A549 (cell line): ENCODE results near the gene ZCCHC17.

Experiments used
- ATOH8 ChIP-seq: fragments of 250-450 bp; sonication (Bioruptor Pico); IDR thresholded peaks from 2 replicates; pipeline ENCODE4 v1.5.0; 2020; ENCODE audit warnings: low read depth, mild to moderate bottlenecking, moderate library complexity
- CHD4 ChIP-seq: fragments of 200-600 bp; sonication (generic); IDR thresholded peaks from 2 replicates; pipeline ENCODE4 v1.6.1; 2016; ENCODE audit warnings: antibody characterized with exemption, mild to moderate bottlenecking, borderline replicate concordance
- CTCF ChIP-seq: fragments of >200 bp; sonication (Bioruptor Twin); formaldehyde crosslinking; IDR thresholded peaks from 3 replicates; pipeline ENCODE4 v1.5.1; 2016
- POLR2A ChIP-seq: IDR thresholded peaks from 2 replicates; pipeline ENCODE4 v1.6.1; 2012; ENCODE audit warnings: mild to moderate bottlenecking, low read length
- RAD21 ChIP-seq, 2 experiments: fragments of >200 bp in 1 of 2; sonication (Bioruptor Twin) in 1 of 2; formaldehyde crosslinking in 1 of 2; IDR thresholded peaks in 1 of 2; conservative IDR thresholded peaks in 1 of 2; 2 replicates in 1 of 2; 3 replicates in 1 of 2; pipeline ENCODE4 v1.6.1; 2012 to 2018; ENCODE audit warnings: inconsistent platforms in 1 of 2
- RFX5 ChIP-seq: fragments of 450-650 bp; IDR thresholded peaks from 2 replicates; pipeline ENCODE4 v1.7.1; 2014; ENCODE audit warnings: antibody characterized with exemption, mild to moderate bottlenecking, moderate library complexity

GRCh38 chr1:31354283-31354682 is 57.5 kb downstream of the ZCCHC17 start:
- TF ChIP-seq CTCF (no peak), POLR2A (no peak), ATOH8 (CRISPR knock-in tag) (no peak), RAD21 (conservative IDR thresholded peaks at IDR 0.05 in 1 of 2, IDR thresholded peaks at IDR 0.05 in 1 of 2) (no peak), CHD4 (no peak), RFX5 (no peak)
